Ectodermal cell (in vitro differentiated cells): ENCODE results near the gene SEMA4B.

ENCODE experiments used
- H3K27ac ChIP-seq: 2 replicates; pipeline ENCODE4 v1.7.0; 2013; ENCODE audit warnings: mild to moderate bottlenecking, low read depth, low read length; ENCODE audit not compliant: insufficient read depth, poor library complexity, severe bottlenecking
- H3K27me3 ChIP-seq: 2 replicates; pipeline ENCODE4 v1.7.0; 2013; ENCODE audit warnings: mild to moderate bottlenecking, low read length; ENCODE audit not compliant: insufficient read depth, control insufficient read depth, poor library complexity, severe bottlenecking
- H3K36me3 ChIP-seq: one replicate; pipeline ENCODE4 v1.7.0; 2013; ENCODE audit warnings: low read length; ENCODE audit not compliant: control insufficient read depth, insufficient read depth
- H3K4me1 ChIP-seq: one replicate; pipeline ENCODE4 v1.7.0; 2013; ENCODE audit warnings: low read length; ENCODE audit not compliant: control insufficient read depth, insufficient read depth
- H3K4me3 ChIP-seq: 2 replicates; pipeline ENCODE4 v1.7.0; 2013; ENCODE audit warnings: low read depth, low read length, control low read depth; ENCODE audit not compliant: insufficient read depth
- H3K9me3 ChIP-seq: 2 replicates; pipeline ENCODE4 v1.7.0; 2013; ENCODE audit warnings: mild to moderate bottlenecking, low read length, moderate library complexity; ENCODE audit not compliant: control insufficient read depth
- WGBS, 2 experiments: methylation state at CpG; one replicate each; pipeline ENCODE4 v1.1.7; 2013; ENCODE audit warnings: missing lambda C conversion rate in 2 of 2; 5-methylcytosine and 5-hydroxymethylcytosine counted together

The SEMA4B gene

DNA sequence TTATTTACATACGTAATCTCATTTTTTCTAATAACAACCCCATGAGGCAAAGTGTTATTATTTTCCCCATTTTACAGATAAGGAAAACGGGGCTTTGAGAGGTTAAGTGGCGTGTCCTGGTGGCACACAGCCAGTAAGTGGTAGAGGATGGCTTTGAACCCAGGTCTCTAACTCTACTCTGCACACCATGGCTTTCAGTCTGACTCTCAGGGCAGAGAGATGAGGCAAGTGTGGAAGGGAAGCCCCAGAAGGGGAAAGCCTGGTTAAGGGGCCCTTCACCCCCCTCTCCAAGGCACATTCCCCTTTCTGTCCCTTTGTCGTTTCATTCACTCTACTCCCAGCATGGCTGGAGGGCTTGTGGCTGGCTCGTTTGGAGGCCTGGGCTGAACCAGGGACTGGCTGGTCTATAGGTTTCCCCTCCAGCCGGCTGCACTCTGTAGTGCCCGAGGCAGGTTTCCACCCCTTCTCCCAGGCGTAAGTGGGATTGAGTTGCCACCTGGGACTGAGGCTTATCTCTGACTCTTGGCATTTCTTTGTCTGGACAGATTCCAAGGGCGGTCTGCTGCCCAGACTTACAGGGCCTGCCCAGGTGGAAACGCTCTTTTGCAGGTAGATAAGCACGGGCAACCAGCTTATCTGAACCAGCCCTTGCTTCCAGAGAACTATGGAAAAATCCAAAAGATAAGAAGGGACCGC lies 12.1 kb downstream of the SEMA4B start:
- no peaks in the 10 kb centered on the region for H3K27me3 ChIP-seq
- no peaks in the 10 kb centered on the region for H3K36me3 ChIP-seq
- H3K4me3 ChIP-seq = no peak overlapping the region
- no peaks in the 10 kb centered on the region for H3K4me1 ChIP-seq
- no peaks in the 10 kb centered on the region for H3K9me3 ChIP-seq
- H3K27ac ChIP-seq = no peak overlapping the region
- WGBS, 2 experiments = 83 to 90% methylated on average over 11 to 12 of the region's 12 CpGs

DNA sequence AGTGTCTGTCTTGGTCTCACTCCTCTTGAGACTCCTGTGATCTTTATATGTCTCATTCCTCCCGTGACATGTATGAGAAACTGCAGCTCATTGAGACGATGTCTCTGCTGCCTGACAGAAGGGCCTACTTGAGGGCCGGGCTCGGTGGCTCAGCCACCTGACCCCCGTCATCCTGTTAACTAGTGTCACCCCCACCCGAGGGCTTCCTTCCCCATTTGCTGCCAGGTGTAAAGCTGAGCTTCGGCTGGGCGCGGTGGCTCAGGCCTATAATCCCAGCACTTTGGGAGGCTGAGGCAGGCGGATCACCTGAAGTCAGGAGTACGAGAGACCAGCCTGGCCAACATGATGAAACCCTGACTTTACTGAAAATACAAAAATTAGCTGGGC lies 12.7 kb downstream of the SEMA4B start:
- no peak overlapping the region for H3K4me3 ChIP-seq
- H3K9me3 ChIP-seq = no peaks in the 10 kb centered on the region
- no peaks in the 10 kb centered on the region for H3K27me3 ChIP-seq
- whole genome bisulfite sequencing, 2 experiments = 92 to 94% methylated on average over 11 of the region's 11 CpGs
- no peaks in the 10 kb centered on the region for H3K36me3 ChIP-seq
- H3K27ac ChIP-seq = no peak overlapping the region
- no peaks in the 10 kb centered on the region for H3K4me1 ChIP-seq

DNA sequence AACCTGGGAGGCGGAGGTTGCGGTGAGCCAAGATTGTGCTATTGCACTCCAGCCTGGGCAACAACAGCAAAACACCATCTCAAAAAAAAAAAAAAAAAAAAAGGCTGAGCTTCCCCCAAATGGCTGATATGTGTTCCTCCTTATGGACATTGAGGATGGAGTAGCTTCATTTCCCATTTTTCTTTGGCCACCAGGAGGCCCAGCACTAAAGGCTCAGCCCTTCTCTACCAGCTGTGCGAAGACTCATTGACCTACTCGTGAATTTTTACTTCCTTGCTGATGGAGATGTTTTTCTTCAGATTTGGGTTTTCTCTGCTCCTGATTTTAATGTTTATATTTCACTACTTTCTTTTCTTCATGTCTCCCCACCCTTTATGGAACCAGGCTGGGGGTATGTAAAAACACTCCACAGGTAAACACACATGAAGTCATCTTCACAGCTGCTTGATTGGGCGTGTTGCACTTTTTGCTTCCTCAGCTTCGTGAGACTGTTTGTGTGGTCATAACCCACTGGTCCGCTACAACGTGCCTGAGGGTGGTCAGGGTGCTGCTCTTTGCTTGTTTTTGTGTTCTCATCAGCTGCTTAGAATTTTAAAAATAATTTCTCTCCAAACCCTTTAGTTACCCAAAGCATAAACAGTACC lies 13.5 kb downstream of the SEMA4B start:
- H3K27me3 ChIP-seq = no peaks in the 10 kb centered on the region
- H3K27ac ChIP-seq = no peak overlapping the region
- WGBS, 2 experiments = 92 to 95% methylated on average over 8 of the region's 8 CpGs
- H3K9me3 ChIP-seq = no peaks in the 10 kb centered on the region
- H3K36me3 ChIP-seq = no peaks in the 10 kb centered on the region
- no peak overlapping the region for H3K4me3 ChIP-seq
- H3K4me1 ChIP-seq = no peaks in the 10 kb centered on the region

DNA sequence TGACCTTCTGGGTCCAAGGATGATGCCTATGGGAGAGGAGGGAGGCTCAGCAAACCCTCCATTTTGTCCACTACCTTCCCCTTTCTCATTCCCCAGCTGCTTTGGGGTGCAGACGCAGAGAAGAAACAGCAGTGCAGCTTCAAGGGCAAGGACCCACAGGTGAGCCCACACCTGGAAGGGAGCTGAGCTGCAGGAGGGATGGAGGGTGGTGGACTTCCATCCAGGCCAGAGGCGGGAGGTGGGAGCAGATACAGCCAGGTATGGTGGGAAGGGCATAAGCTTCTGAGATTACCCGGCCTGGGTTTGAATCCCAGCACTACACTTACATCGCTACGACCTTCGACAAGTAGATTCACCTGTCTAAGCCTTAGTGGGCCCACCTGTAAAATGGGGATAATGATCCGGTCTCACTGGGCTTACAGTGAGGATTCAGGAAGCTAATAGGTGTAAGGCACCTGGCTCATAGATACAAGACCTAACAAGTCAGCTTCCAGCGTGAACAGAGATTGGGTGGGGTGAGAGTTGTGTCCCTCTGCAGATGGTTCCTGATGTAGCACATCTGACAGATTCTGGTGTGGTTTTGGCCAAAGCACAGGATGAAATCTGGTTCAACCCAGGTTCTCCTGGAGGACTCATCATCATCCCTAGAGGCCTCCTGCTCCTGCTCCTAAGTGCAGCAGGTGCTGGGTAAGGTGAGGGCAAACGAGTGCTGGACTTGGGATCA lies 16.7 kb downstream of the SEMA4B start:
- H3K36me3 ChIP-seq = no peaks in the 10 kb centered on the region
- no peak overlapping the region for H3K4me3 ChIP-seq
- no peaks in the 10 kb centered on the region for H3K9me3 ChIP-seq
- no peaks in the 10 kb centered on the region for H3K27me3 ChIP-seq
- no peak overlapping the region for H3K27ac ChIP-seq
- no peaks in the 10 kb centered on the region for H3K4me1 ChIP-seq
- 96 to 97% methylated on average over 9 of the region's 9 CpGs for WGBS, 2 experiments

DNA sequence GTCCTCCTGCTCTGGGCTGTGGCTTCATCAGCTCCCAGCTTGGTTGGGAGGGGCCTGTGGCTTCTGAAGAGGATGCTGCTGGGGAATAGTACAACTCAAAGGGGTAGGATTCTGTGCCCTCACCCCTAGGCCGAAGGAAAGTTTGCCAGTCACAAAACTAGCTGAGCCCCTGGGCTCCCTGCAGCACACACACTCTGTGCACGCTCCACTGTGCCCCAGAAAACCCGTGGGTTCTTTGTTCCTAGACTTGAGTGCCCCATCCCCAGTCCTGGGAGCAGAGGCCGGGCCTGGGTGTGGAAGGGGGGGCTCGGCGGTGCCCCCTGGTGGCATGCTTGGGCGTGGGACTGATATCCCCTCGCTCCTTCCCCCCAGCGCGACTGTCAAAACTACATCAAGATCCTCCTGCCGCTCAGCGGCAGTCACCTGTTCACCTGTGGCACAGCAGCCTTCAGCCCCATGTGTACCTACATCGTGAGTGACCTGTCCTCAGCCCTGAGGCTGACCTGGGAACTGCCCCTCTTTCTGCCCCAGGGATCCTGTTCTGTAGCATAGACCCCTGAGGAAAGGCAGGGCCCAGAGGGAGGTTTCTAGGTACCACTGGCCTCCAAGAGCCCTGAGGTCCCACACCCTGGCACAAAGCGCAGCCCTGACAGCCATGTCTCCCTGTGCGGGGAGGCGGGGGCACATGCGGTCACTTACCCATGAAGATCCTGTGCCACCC lies 18.5 kb downstream of the SEMA4B start:
- WGBS, 2 experiments = 62% methylated on average over 17 of the region's 17 CpGs
- Histone ChIP-seq H3K27me3 (no peaks in the 10 kb centered on the region), H3K27ac (no peak overlapping the region), H3K4me3 (no peak overlapping the region), H3K36me3 (peaks cover 4% of the 10 kb centered on the region), H3K4me1 (no peaks in the 10 kb centered on the region), H3K9me3 (no peaks in the 10 kb centered on the region)

DNA sequence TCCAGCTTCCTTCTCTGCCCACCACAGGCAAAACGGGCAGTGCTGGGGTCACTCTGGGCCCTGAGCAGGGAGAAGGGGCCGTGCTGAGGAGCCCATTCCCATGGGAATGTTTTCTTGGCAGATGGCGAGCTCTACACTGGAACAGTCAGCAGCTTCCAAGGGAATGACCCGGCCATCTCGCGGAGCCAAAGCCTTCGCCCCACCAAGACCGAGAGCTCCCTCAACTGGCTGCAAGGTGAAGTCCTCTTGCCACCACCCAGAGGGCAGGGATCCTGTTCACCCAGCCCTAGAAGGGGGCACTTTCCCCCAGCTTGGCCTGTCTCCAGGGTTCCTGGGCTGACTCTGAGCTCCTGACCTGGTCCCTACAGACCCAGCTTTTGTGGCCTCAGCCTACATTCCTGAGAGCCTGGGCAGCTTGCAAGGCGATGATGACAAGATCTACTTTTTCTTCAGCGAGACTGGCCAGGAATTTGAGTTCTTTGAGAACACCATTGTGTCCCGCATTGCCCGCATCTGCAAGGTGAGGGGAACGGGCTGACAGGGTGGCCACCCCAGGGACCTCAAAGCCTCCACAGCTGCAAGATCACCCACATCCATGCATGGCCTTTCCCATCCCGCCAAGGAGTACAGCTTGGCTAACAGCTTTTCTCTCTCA lies 20.2 kb downstream of the SEMA4B start:
- H3K36me3 ChIP-seq = peaks cover 13% of the 10 kb centered on the region
- no peaks in the 10 kb centered on the region for H3K9me3 ChIP-seq
- no peak overlapping the region for H3K4me3 ChIP-seq
- no peaks in the 10 kb centered on the region for H3K4me1 ChIP-seq
- no peak overlapping the region for H3K27ac ChIP-seq
- no peaks in the 10 kb centered on the region for H3K27me3 ChIP-seq
- WGBS, 2 experiments = 67 to 69% methylated on average over 14 of the region's 14 CpGs

DNA sequence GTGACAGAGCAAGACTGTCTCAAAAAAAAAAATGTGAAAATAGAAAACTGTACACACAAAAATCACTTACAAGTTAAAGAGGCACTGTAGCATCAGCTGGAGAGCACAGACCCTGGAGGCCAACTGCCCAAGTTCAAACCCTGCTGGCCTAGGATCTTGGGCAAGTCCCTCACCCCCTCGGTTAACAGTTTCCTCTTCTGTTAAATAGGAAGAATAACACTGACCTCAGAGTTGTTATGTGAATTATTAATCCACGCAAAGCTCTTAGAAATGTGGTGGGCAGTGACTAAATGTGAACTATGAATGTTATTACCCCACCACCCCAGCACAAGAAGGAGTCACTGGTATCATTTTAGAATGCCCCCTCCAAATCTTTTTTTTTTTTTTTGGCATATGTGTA lies 21.4 kb downstream of the SEMA4B start:
- H3K9me3 ChIP-seq = no peaks in the 10 kb centered on the region
- 90 to 100% methylated on average over 1 to 2 of the region's 2 CpGs for WGBS, 2 experiments
- no peaks in the 10 kb centered on the region for H3K4me1 ChIP-seq
- H3K27me3 ChIP-seq = no peaks in the 10 kb centered on the region
- no peak overlapping the region for H3K27ac ChIP-seq
- no peak overlapping the region for H3K4me3 ChIP-seq
- peaks cover 15% of the 10 kb centered on the region for H3K36me3 ChIP-seq

DNA sequence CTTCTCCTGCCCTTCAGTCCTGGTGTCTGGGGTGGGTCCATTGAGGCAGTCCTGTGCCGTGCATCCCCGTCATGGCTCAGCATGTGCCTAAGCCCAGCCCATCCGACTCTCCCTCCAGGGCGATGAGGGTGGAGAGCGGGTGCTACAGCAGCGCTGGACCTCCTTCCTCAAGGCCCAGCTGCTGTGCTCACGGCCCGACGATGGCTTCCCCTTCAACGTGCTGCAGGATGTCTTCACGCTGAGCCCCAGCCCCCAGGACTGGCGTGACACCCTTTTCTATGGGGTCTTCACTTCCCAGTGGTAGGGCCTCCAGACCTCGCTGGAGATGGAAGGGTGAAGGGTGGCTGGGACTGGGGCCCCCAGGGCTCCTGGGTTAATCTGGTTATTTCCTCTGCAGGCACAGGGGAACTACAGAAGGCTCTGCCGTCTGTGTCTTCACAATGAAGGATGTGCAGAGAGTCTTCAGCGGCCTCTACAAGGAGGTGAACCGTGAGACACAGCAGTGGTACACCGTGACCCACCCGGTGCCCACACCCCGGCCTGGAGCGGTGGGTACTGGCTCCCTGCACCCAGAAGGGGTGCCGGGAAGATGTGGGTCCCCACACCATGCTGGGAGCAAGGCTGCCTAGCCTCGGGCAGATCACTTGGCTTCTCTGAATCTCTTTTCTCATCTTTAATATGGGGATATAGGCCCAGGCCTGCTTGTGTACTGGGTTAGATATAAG lies 22.5 kb downstream of the SEMA4B start:
- 92 to 95% methylated on average over 22 of the region's 22 CpGs for WGBS, 2 experiments
- H3K27ac ChIP-seq = no peak overlapping the region
- H3K9me3 ChIP-seq = no peaks in the 10 kb centered on the region
- H3K27me3 ChIP-seq = no peaks in the 10 kb centered on the region
- H3K4me3 ChIP-seq = no peak overlapping the region
- peaks cover 20% of the 10 kb centered on the region for H3K36me3 ChIP-seq
- no peaks in the 10 kb centered on the region for H3K4me1 ChIP-seq

DNA sequence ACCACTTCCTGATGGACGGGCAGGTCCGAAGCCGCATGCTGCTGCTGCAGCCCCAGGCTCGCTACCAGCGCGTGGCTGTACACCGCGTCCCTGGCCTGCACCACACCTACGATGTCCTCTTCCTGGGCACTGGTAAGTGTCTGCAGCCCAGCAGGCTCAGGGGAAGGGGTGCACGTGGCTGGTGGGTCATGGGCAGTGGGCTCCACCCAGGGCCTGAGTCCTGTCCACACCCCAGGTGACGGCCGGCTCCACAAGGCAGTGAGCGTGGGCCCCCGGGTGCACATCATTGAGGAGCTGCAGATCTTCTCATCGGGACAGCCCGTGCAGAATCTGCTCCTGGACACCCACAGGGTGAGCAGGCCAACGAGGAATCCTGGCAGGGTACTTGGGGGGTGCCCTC lies 23.9 kb downstream of the SEMA4B start:
- Histone ChIP-seq H3K4me1 (no peaks in the 10 kb centered on the region), H3K27ac (no peak overlapping the region), H3K27me3 (no peaks in the 10 kb centered on the region), H3K36me3 (peaks cover 20% of the 10 kb centered on the region), H3K9me3 (no peaks in the 10 kb centered on the region), H3K4me3 (no peak overlapping the region)
- WGBS, 2 experiments = 96 to 97% methylated on average over 17 of the region's 17 CpGs
